ENCODE measurements around the gene TBC1D8.
"Not testable (repeated sequence)": the region's sequence is repeated elsewhere in the genome, so short reads cannot be mapped to it uniquely, and the experiment has no call there.

The TBC1D8 gene

GRCh38 chr2:101176803-101177202 lies 25.6 kb upstream of the TBC1D8 start:
- H3K4me2 ChIP-seq (ENCODE audit: low read length) = no peak overlapping the region
- no peaks in the 10 kb centered on the region for H3K27me3 ChIP-seq (ENCODE audit: control insufficient read depth, low read length)
- no peaks in the 10 kb centered on the region for H3F3A ChIP-seq (ENCODE audit: control insufficient read depth, insufficient read depth)
- peaks cover 6% of the 10 kb centered on the region for H3K9me3 ChIP-seq (ENCODE audit: control insufficient read depth, insufficient read depth, low read length)
- TF ChIP-seq EZH2phosphoT487 (IDR thresholded peaks at IDR 0.05; ENCODE audit: borderline replicate concordance, low read length) (no peak), CTCF (IDR thresholded peaks at IDR 0.05; ENCODE audit: low read depth, low read length, poor library complexity, severe bottlenecking) (no peak)
- no peaks in the 10 kb centered on the region for H3K9me2 ChIP-seq (replicated peaks; ENCODE audit: control insufficient read depth, low read length)
- no peak overlapping the region for H3K27ac ChIP-seq (ENCODE audit: low read depth, low read length)
- H3K4me3 ChIP-seq (ENCODE audit: low read length) = no peak overlapping the region
- no peaks in the 10 kb centered on the region for H3K36me3 ChIP-seq (ENCODE audit: control insufficient read depth, low read length)
- no peaks in the 10 kb centered on the region for H3K79me2 ChIP-seq (ENCODE audit: control insufficient read depth, low read length)
- H4K20me1 ChIP-seq (ENCODE audit: control insufficient read depth, insufficient read depth, low read depth, low read length) = no peaks in the 10 kb centered on the region
- H3K4me1 ChIP-seq (ENCODE audit: control insufficient read depth, low read length) = no peaks in the 10 kb centered on the region

- H3K79me2 ChIP-seq (ENCODE audit: control insufficient read depth, low read length) = no peaks in the 10 kb centered on the region
- H3K27ac ChIP-seq (ENCODE audit: low read depth, low read length) = no peak overlapping the region
- H3K4me1 ChIP-seq (ENCODE audit: control insufficient read depth, low read length) = no peaks in the 10 kb centered on the region
- no peaks in the 10 kb centered on the region for H3K27me3 ChIP-seq (ENCODE audit: control insufficient read depth, low read length)
- H3K36me3 ChIP-seq (ENCODE audit: control insufficient read depth, low read length) = no peaks in the 10 kb centered on the region
- no peak overlapping the region for H3K4me2 ChIP-seq (ENCODE audit: low read length)
- no peak for TF ChIP-seq CTCF (IDR thresholded peaks at IDR 0.05; ENCODE audit: low read depth, low read length, poor library complexity, severe bottlenecking)
- no peak for TF ChIP-seq EZH2phosphoT487 (IDR thresholded peaks at IDR 0.05; ENCODE audit: borderline replicate concordance, low read length)
- no peak overlapping the region for H3K4me3 ChIP-seq (ENCODE audit: low read length)
- H3K9me2 ChIP-seq (replicated peaks; ENCODE audit: control insufficient read depth, low read length) = no peaks in the 10 kb centered on the region
- peaks cover 6% of the 10 kb centered on the region for H3K9me3 ChIP-seq (ENCODE audit: control insufficient read depth, insufficient read depth, low read length)
- H4K20me1 ChIP-seq (ENCODE audit: control insufficient read depth, insufficient read depth, low read depth, low read length) = no peaks in the 10 kb centered on the region
- no peaks in the 10 kb centered on the region for H3F3A ChIP-seq (ENCODE audit: control insufficient read depth, insufficient read depth)
Observed at GRCh38 chr2:101175991-101176390, 24.8 kb upstream of the TBC1D8 start.

- Histone ChIP-seq H3K27ac (ENCODE audit: low read depth, low read length) (no peak overlapping the region), H3K9me3 (ENCODE audit: control insufficient read depth, insufficient read depth, low read length) (peaks cover 6% of the 10 kb centered on the region), H3K36me3 (ENCODE audit: control insufficient read depth, low read length) (no peaks in the 10 kb centered on the region), H3K4me2 (ENCODE audit: low read length) (no peak overlapping the region), H3K27me3 (ENCODE audit: control insufficient read depth, low read length) (no peaks in the 10 kb centered on the region), H3F3A (ENCODE audit: control insufficient read depth, insufficient read depth) (no peaks in the 10 kb centered on the region), H4K20me1 (ENCODE audit: control insufficient read depth, insufficient read depth, low read depth, low read length) (no peaks in the 10 kb centered on the region), H3K4me1 (ENCODE audit: control insufficient read depth, low read length) (no peaks in the 10 kb centered on the region), H3K4me3 (ENCODE audit: low read length) (no peak overlapping the region), H3K9me2 (replicated peaks; ENCODE audit: control insufficient read depth, low read length) (no peaks in the 10 kb centered on the region), H3K79me2 (ENCODE audit: control insufficient read depth, low read length) (no peaks in the 10 kb centered on the region)
- no peak for TF ChIP-seq CTCF (IDR thresholded peaks at IDR 0.05; ENCODE audit: low read depth, low read length, poor library complexity, severe bottlenecking)
- TF ChIP-seq EZH2phosphoT487 (IDR thresholded peaks at IDR 0.05; ENCODE audit: borderline replicate concordance, low read length) = no peak
Observed at GRCh38 chr2:101173707-101174295, 22.6 kb upstream of the TBC1D8 start.

GRCh38 chr2:101169822-101170221 lies 18.6 kb upstream of the TBC1D8 start:
- not testable (repeated sequence) for H3K9me2 ChIP-seq (replicated peaks; ENCODE audit: control insufficient read depth, low read length); H3K9me3 ChIP-seq (ENCODE audit: control insufficient read depth, insufficient read depth, low read length); H3K27me3 ChIP-seq (ENCODE audit: control insufficient read depth, low read length); H3K27ac ChIP-seq (ENCODE audit: low read depth, low read length); H3K4me1 ChIP-seq (ENCODE audit: control insufficient read depth, low read length); H3K4me2 ChIP-seq (ENCODE audit: low read length); H3K4me3 ChIP-seq (ENCODE audit: low read length); H3K79me2 ChIP-seq (ENCODE audit: control insufficient read depth, low read length); H4K20me1 ChIP-seq (ENCODE audit: control insufficient read depth, insufficient read depth, low read depth, low read length); H3F3A ChIP-seq (ENCODE audit: control insufficient read depth, insufficient read depth); H3K36me3 ChIP-seq (ENCODE audit: control insufficient read depth, low read length)

Measured in DOHH2 (cell line).